Panc1 (cell line): ENCODE results near the gene TMEM200B. TPM values are rescaled to one million over a fixed set of nuclear protein-coding genes. Genes with fewer than 3 reads are reported as not detected.

Experiments
- ATAC-seq: fragments of 200-7000 bp; cut with Tn5 transposase; 2 replicates; pipeline ENCODE4 v1.9.1; 2020; ENCODE audit warnings: mild to moderate bottlenecking, moderate library complexity
- BruUV-seq: library from RNA; stranded (reverse); fragments of 400-500 nt; replicated peaks from 2 replicates; lab custom pipeline; 2021; lab: Mats Ljungman, UMichigan
- CTCF ChIA-PET: fragments of 300-600 bp; sonication (Branson Sonifier 250); formaldehyde crosslinking; loops from one replicate; lab custom pipeline; 2022; ENCODE audit warnings: antibody characterized with exemption; lab: Charles Lee
- POLR2A ChIA-PET: fragments of 300-600 bp; sonication (Branson Sonifier 250); formaldehyde crosslinking; loops from one replicate; lab custom pipeline; 2022; ENCODE audit warnings: antibody characterized with exemption; lab: Charles Lee
- DNase-seq: peaks from one replicate; pipeline ENCODE4 v3.0.0-alpha.2; 2010; ENCODE audit warnings: low read depth, low spot score
- H3K27ac ChIP-seq: 2 replicates; pipeline ENCODE4 v1.5.1; 2011; ENCODE audit warnings: mild to moderate bottlenecking, low read length, inconsistent platforms
- H3K27me3 ChIP-seq: fragments of 200-500 bp; sonication (Bioruptor generic); 2 replicates; pipeline ENCODE4 v1.6.0; 2014; ENCODE audit warnings: low read length, inconsistent platforms; ENCODE audit not compliant: control insufficient read depth, insufficient read depth
- H3K36me3 ChIP-seq: fragments of 200-500 bp; sonication (Bioruptor generic); 2 replicates; pipeline ENCODE4 v1.5.1; 2014; ENCODE audit warnings: inconsistent platforms, mild to moderate bottlenecking, low read length, moderate library complexity; ENCODE audit not compliant: control insufficient read depth, insufficient read depth
- H3K4me1 ChIP-seq: 2 replicates; pipeline ENCODE4 v1.5.1; 2011; ENCODE audit warnings: inconsistent platforms, mild to moderate bottlenecking, low read length, moderate library complexity; ENCODE audit not compliant: control insufficient read depth, insufficient read depth
- H3K4me3 ChIP-seq, 2 experiments: 2 replicates each; pipeline ENCODE4 v1.5.1; 2011 to 2012; ENCODE audit warnings: low read depth in 2 of 2, low read length in 2 of 2, mild to moderate bottlenecking in 2 of 2, inconsistent platforms in 1 of 2, moderate library complexity in 1 of 2
- H3K9me3 ChIP-seq: fragments of 200-500 bp; sonication (Bioruptor generic); 2 replicates; pipeline ENCODE4 v1.5.1; 2014; ENCODE audit warnings: low read depth, mild to moderate bottlenecking, inconsistent platforms, low read length, moderate library complexity; ENCODE audit not compliant: control insufficient read depth, insufficient read depth
- CTCF ChIP-seq: fragments of 450-650 bp; IDR thresholded peaks from 2 replicates; pipeline ENCODE4 v1.5.1; 2017; ENCODE audit warnings: mild to moderate bottlenecking
- POLR2AphosphoS5 ChIP-seq: IDR thresholded peaks from 2 replicates; pipeline ENCODE4 v1.6.1; 2012; ENCODE audit warnings: mild to moderate bottlenecking, low read depth, low read length, moderate library complexity
- REST ChIP-seq, 2 experiments: IDR thresholded peaks; 2 replicates each; pipeline ENCODE4 v1.6.1; 2011 to 2012; ENCODE audit warnings: low read depth in 2 of 2, control low read depth in 1 of 2, low read length in 1 of 2, mild to moderate bottlenecking in 1 of 2, moderate library complexity in 1 of 2; ENCODE audit not compliant: insufficient read depth in 1 of 2
- SIN3A ChIP-seq: IDR thresholded peaks from 2 replicates; pipeline ENCODE4 v1.6.1; 2012; ENCODE audit warnings: low read depth, mild to moderate bottlenecking, low read length, moderate library complexity, borderline replicate concordance; ENCODE audit not compliant: insufficient read depth
- TCF7L2 ChIP-seq: IDR thresholded peaks from 2 replicates; pipeline ENCODE4 v1.6.1; 2011; ENCODE audit warnings: mild to moderate bottlenecking, low read depth, low read length, inconsistent platforms
- in situ Hi-C: cut with HindIII; loops from 2 replicates; pipeline ENCODE4 v1.10.0; 2016; ENCODE audit warnings: low sequenced_read_pairs, low pct_unique_long_range_greater_than_20kb
- intact Hi-C: fragments of 100-400 bp; cut with micrococcal nuclease; formaldehyde crosslinking; loops from one replicate; pipeline ENCODE4 v1.10.0; 2022; ENCODE audit not compliant: unreplicated experiment
- total RNA-seq: library from RNA; stranded (reverse); gene quantifications from one replicate; pipeline ENCODE4 v1.2.1, GENCODE V29; 2021; ENCODE audit not compliant: unreplicated experiment

Gene TMEM200B
- total RNA-seq, 1 experiment from 2014 or later, result 2.1 TPM

- ChIA-PET POLR2A (no interaction called here), CTCF (no interaction called here)
- no peak overlapping the region for H3K27ac ChIP-seq
- H3K27me3 ChIP-seq, result no peaks in the 10 kb centered on the region
- no peak for TF ChIP-seq SIN3A
- TF ChIP-seq POLR2AphosphoS5, result no peak
- TF ChIP-seq CTCF, result no peak
- H3K4me3 ChIP-seq, result no peak overlapping the region
- intact Hi-C loops, result no loop called here
- peaks cover 27% of the 10 kb centered on the region for H3K36me3 ChIP-seq
- in situ Hi-C loops, result no loop called here
- no peaks in the 10 kb centered on the region for H3K4me1 ChIP-seq
- H3K9me3 ChIP-seq, result no peaks in the 10 kb centered on the region
- no TSS peak for BruUV-seq
- DNase-seq (no peak), ATAC-seq (no peak)
These were observed 25.2 kb upstream of the TMEM200B start for GRCh38 chr1:29148656-29149491.

- BruUV-seq, result no TSS peak
- ChIA-PET POLR2A (no interaction called here), CTCF (no interaction called here)
- Histone ChIP-seq H3K27me3 (no peaks in the 10 kb centered on the region), H3K27ac (no peak overlapping the region), H3K9me3 (no peaks in the 10 kb centered on the region), H3K4me3 (no peak overlapping the region), H3K36me3 (peaks cover 15% of the 10 kb centered on the region; the same call in 1 of the 2 replicates), H3K4me1 (no peaks in the 10 kb centered on the region)
- ATAC-seq (no peak), DNase-seq (no peak)
- TF ChIP-seq TCF7L2 (no peak), POLR2AphosphoS5 (no peak; the same call in 1 of the 2 replicates), CTCF (no peak), SIN3A (no peak), REST (IDR thresholded peaks at IDR 0.05; ENCODE audit: insufficient read depth in 1 of 2, low read depth in 2 of 2, low read length in 1 of 2) (no peak)
- in situ Hi-C loops (no loop called here), intact Hi-C loops (no loop called here)
These were observed 22.2 kb upstream of the TMEM200B start for GRCh38 chr1:29145739-29146437.
